ENCODE data around the gene CASP14. TPM values are rescaled to one million over a fixed set of nuclear protein-coding genes. Genes with fewer than 3 reads are reported as not detected.

The CASP14 gene
- total RNA-seq, 2 experiments from 2014 or later: not detected

- no peak for DNase-seq (ENCODE audit: low spot score)
- ChIA-PET CTCF (ENCODE audit: unreplicated experiment) (no interaction called here), POLR2A (no interaction called here)
- BruUV-seq (replicated peaks): no TSS peak
- Histone ChIP-seq H3K4me1 (ENCODE audit: insufficient read depth, low read length, poor library complexity, severe bottlenecking) (no peaks in the 10 kb centered on the region), H3K9me2 (ENCODE audit: insufficient read depth, low read length) (no peaks in the 10 kb centered on the region), H3K27ac (ENCODE audit: low read depth, low read length, poor library complexity, severe bottlenecking) (no peak within 1 kb of the TSS), H3K36me3 (ENCODE audit: insufficient read depth, low read length) (no peaks in the 10 kb centered on the region), H3K79me2 (ENCODE audit: insufficient read depth, low read depth, low read length) (no peaks in the 10 kb centered on the region), H2AFZ (ENCODE audit: low read length) (no peak within 1 kb of the TSS), H3K4me2 (ENCODE audit: low read length) (no peak within 1 kb of the TSS), H3K9me3 (ENCODE audit: low read length) (no peaks in the 10 kb centered on the region), H3K4me3 (ENCODE audit: low read depth, low read length, poor library complexity, severe bottlenecking) (no peak within 1 kb of the TSS), H4K20me1 (ENCODE audit: insufficient read depth, low read length) (no peaks in the 10 kb centered on the region)
- TF ChIP-seq EZH2phosphoT487 (IDR thresholded peaks at IDR 0.05; ENCODE audit: borderline replicate concordance, low read depth, low read length): no peak
- TF ChIP-seq, protein P1, sequence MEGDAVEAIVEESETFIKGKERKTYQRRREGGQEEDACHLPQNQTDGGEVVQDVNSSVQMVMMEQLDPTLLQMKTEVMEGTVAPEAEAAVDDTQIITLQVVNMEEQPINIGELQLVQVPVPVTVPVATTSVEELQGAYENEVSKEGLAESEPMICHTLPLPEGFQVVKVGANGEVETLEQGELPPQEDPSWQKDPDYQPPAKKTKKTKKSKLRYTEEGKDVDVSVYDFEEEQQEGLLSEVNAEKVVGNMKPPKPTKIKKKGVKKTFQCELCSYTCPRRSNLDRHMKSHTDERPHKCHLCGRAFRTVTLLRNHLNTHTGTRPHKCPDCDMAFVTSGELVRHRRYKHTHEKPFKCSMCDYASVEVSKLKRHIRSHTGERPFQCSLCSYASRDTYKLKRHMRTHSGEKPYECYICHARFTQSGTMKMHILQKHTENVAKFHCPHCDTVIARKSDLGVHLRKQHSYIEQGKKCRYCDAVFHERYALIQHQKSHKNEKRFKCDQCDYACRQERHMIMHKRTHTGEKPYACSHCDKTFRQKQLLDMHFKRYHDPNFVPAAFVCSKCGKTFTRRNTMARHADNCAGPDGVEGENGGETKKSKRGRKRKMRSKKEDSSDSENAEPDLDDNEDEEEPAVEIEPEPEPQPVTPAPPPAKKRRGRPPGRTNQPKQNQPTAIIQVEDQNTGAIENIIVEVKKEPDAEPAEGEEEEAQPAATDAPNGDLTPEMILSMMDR (conservative IDR thresholded peaks at IDR 0.05; ENCODE audit: low read length): no peak
- intact Hi-C loops (cut with micrococcal nuclease; ENCODE audit: unreplicated experiment): no loop called here
Observed at GRCh38 chr19:15107061-15108010, 58.1 kb downstream of the CASP14 start, which contains the start of gene SYDE1. TSS of gene SYDE1 (plus strand) at chr19:15107401. CDS start at chr19:15107434, 33 bp downstream.

Other genes with a start within 250 kb of the CASP14 start
- gene OR7A5, start 214.3 kb upstream of the CASP14 start, total RNA-seq (2014; rRNA removed; shearing (Covaris generic)): not detected in 2 replicates
- not detected in 2 replicates for gene OR7A5, start 214.3 kb upstream of the CASP14 start, total RNA-seq (2022)
- gene OR7C1, start 214.3 kb upstream of the CASP14 start, total RNA-seq (2014; rRNA removed; shearing (Covaris generic)): not detected in 2 replicates
- gene OR7C1, start 214.3 kb upstream of the CASP14 start, total RNA-seq (2022): not detected in 2 replicates
- gene OR7A10, start 200.6 kb upstream of the CASP14 start, total RNA-seq (2014; rRNA removed; shearing (Covaris generic)): not detected in 2 replicates
- gene OR7A10, start 200.6 kb upstream of the CASP14 start, total RNA-seq (2022): not detected in 2 replicates
- not detected in 2 replicates for gene OR7A17, start 163.3 kb upstream of the CASP14 start, total RNA-seq (2014; rRNA removed; shearing (Covaris generic))
- gene OR7A17, start 163.3 kb upstream of the CASP14 start, total RNA-seq (2022): not detected in 2 replicates
- gene OR7C2, start 108.0 kb upstream of the CASP14 start, total RNA-seq (2014; rRNA removed; shearing (Covaris generic)): not detected in 2 replicates
- gene OR7C2, start 108.0 kb upstream of the CASP14 start, total RNA-seq (2022): not detected in 2 replicates
- gene SLC1A6, start 69.6 kb upstream of the CASP14 start, total RNA-seq (2014; rRNA removed; shearing (Covaris generic)): not detected in 2 replicates
- gene SLC1A6, start 69.6 kb upstream of the CASP14 start, total RNA-seq (2022): not detected in 2 replicates
- not detected in 2 replicates for gene OR1I1, start 32.7 kb downstream of the CASP14 start, total RNA-seq (2014; rRNA removed; shearing (Covaris generic))
- gene OR1I1, start 32.7 kb downstream of the CASP14 start, total RNA-seq (2022): not detected in 2 replicates
- not detected in 2 replicates for gene SYDE1, start 57.9 kb downstream of the CASP14 start, total RNA-seq (2014; rRNA removed; shearing (Covaris generic))
- not detected in 2 replicates for gene SYDE1, start 57.9 kb downstream of the CASP14 start, total RNA-seq (2022)
- gene NOTCH3, start 151.5 kb downstream of the CASP14 start, total RNA-seq (2014; rRNA removed; shearing (Covaris generic)): not detected in 2 replicates
- gene NOTCH3, start 151.5 kb downstream of the CASP14 start, total RNA-seq (2022): 0.25 and 0.28 TPM in 2 replicates
- 0.08 and 0.25 TPM in 2 replicates for gene EPHX3, start 183.0 kb downstream of the CASP14 start, total RNA-seq (2014; rRNA removed; shearing (Covaris generic))
- gene EPHX3, start 183.0 kb downstream of the CASP14 start, total RNA-seq (2022): 0.67 and 0.74 TPM in 2 replicates

Measured in OCI-LY7 (cell line).